Colonic mucosa (tissue), 4 donors: Measurements from ENCODE around the gene FHIP2A. TPM values are rescaled to one million over a fixed set of nuclear protein-coding genes. Genes with fewer than 3 reads are reported as not detected.
"Not testable (repeated sequence)": the region's sequence is repeated elsewhere in the genome, so short reads cannot be mapped to it uniquely, and the experiment has no call there.

ENCODE experiments used
- DNase-seq: peaks from one replicate; pipeline ENCODE4 v3.0.0-alpha.2; 2020
- H3K27ac ChIP-seq: fragments of 200-600 bp; one replicate; pipeline ENCODE4 v1.8.0; 2021
- H3K27me3 ChIP-seq: fragments of 200-600 bp; one replicate; pipeline ENCODE4 v1.8.0; 2021
- H3K36me3 ChIP-seq: fragments of 200-600 bp; one replicate; pipeline ENCODE4 v1.8.0; 2021
- H3K4me1 ChIP-seq: fragments of 200-600 bp; one replicate; pipeline ENCODE4 v1.8.0; 2021; ENCODE audit warnings: mild to moderate bottlenecking
- H3K4me3 ChIP-seq: fragments of 200-600 bp; one replicate; pipeline ENCODE4 v1.8.0; 2021
- H3K9ac ChIP-seq, 2 donors: one replicate each; pipeline ENCODE4 v1.7.0; 2013; ENCODE audit warnings: control low read depth in 2 of 2, low read depth in 2 of 2, low read length in 2 of 2
- H3K9me3 ChIP-seq: fragments of 200-600 bp; one replicate; pipeline ENCODE4 v1.8.0; 2021
- intact Hi-C: fragments of 100-400 bp; cut with DNase I; formaldehyde crosslinking; loops from one replicate; pipeline ENCODE4 v1.14.1; 2022
- total RNA-seq, 2 donors: library from RNA; stranded (reverse); fragmentation: NEBNext Ultra II Directional in 1 of 2; extraction: Animal tissue kit (Norgen Biotek cat#: 25700) in 1 of 2; gene quantifications; one replicate each; pipeline ENCODE4 v1.2.1, GENCODE V29; 2021
- TF ChIP-seq, protein P1 (sequence below): fragments of 200-600 bp; IDR thresholded peaks from one replicate; pipeline ENCODE4 v1.8.0; 2022; ENCODE audit warnings: antibody characterized with exemption, mild to moderate bottlenecking
- donor health status: healthy.
- donor health status: DM: no; HTN: no; CAD: no.
- donor health status: DM: no; HTN: no; CAD: no.

The FHIP2A gene, protein sequence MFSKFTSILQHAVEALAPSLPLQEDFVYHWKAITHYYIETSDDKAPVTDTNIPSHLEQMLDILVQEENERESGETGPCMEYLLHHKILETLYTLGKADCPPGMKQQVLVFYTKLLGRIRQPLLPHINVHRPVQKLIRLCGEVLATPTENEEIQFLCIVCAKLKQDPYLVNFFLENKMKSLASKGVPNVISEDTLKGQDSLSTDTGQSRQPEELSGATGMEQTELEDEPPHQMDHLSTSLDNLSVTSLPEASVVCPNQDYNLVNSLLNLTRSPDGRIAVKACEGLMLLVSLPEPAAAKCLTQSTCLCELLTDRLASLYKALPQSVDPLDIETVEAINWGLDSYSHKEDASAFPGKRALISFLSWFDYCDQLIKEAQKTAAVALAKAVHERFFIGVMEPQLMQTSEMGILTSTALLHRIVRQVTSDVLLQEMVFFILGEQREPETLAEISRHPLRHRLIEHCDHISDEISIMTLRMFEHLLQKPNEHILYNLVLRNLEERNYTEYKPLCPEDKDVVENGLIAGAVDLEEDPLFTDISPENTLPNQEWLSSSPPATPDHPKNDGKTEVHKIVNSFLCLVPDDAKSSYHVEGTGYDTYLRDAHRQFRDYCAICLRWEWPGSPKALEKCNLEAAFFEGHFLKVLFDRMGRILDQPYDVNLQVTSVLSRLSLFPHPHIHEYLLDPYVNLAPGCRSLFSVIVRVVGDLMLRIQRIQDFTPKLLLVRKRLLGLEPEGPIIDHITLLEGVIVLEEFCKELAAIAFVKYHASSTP
- total RNA-seq: 10 to 100 TPM; 11.3 to 16.6 TPM

DNA sequence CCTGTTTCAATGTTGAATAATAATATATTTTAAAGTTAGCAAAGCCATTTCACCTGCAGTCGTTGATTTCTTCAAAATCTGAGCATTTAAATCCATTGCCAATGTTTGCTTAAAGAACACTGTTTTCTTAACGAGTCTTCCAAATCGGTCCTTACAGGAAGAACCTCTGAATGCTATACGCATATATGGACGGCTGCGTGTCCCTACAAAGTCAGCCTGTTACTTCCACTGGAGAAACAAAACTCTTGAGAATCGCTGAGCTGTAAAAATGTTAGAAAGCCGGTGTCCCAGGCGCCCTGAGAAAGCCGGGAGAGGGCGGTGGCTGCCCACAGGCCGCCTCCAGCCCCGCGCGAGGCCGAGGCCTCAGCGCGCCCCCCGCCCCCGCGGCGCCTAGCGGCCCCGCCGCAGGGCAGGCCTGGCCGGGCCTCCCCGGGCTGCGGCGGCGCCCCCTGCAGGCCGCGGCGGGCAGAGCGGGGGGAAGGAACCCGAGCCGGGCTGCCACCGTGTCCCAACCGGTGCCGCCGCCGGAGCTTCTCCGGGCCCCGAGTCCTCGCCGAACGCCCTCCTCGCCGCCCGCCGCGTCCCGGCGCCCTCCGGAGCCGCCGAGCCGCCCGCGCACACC, at the start of gene FHIP2A:
FHIP2A (plus strand) TSS at position 488 of the 622 bp plus-strand sequence. CDS start 299 bp downstream, outside the sequence.
- Histone ChIP-seq H3K27ac (peak within 1 kb of the TSS; percentile 95), H3K27me3 (no peaks in the 10 kb centered on the region), H3K4me1 (no peaks in the 10 kb centered on the region), H3K4me3 (peak within 1 kb of the TSS; percentile 87), H3K9ac (peak within 1 kb of the TSS; percentile 88 to 96), H3K36me3 (no peaks in the 10 kb centered on the region), H3K9me3 (no peaks in the 10 kb centered on the region)
- intact Hi-C loops: no loop called here
- TF ChIP-seq, protein P1, sequence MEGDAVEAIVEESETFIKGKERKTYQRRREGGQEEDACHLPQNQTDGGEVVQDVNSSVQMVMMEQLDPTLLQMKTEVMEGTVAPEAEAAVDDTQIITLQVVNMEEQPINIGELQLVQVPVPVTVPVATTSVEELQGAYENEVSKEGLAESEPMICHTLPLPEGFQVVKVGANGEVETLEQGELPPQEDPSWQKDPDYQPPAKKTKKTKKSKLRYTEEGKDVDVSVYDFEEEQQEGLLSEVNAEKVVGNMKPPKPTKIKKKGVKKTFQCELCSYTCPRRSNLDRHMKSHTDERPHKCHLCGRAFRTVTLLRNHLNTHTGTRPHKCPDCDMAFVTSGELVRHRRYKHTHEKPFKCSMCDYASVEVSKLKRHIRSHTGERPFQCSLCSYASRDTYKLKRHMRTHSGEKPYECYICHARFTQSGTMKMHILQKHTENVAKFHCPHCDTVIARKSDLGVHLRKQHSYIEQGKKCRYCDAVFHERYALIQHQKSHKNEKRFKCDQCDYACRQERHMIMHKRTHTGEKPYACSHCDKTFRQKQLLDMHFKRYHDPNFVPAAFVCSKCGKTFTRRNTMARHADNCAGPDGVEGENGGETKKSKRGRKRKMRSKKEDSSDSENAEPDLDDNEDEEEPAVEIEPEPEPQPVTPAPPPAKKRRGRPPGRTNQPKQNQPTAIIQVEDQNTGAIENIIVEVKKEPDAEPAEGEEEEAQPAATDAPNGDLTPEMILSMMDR: peak; percentile 24
- peak; percentile 87 for DNase-seq

DNA sequence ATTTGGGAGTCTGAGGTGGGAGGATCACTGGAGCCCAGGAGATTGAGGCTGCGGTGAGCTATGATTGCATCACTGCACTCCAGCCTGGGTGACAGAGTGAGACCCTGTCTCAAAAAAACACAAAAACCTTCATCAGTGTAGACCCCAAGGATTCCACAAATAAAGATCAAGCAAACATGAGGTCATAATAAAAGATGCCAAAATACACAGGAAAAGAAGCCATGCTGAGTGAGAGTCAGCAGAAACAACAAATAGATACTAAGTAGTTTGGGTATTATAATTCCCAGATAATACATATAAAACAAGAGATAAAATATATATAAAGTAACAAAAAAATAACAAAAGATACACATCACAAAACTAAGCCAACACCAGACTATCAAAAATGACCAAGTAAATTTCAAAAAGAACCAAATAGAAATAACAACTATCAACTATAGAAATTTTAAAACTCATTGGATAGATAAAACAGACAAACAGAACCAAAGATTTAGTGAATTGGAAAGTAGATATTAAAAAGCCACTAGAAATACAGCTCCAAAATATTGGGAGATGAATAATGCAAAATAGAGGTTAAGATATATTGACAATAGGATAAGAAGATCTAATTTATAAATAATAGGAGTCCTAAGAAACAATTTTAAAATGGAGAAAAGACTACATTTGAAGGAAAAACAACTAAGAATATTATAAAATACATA, 48.9 kb upstream of the FHIP2A start:
- no peak overlapping the region for H3K9ac ChIP-seq
- TF ChIP-seq, protein P1: no peak
- no peak for DNase-seq
- no peak overlapping the region for H3K4me3 ChIP-seq
- no peaks in the 10 kb centered on the region for H3K9me3 ChIP-seq
- H3K27ac ChIP-seq: no peak overlapping the region
- H3K27me3 ChIP-seq: no peaks in the 10 kb centered on the region
- no peaks in the 10 kb centered on the region for H3K36me3 ChIP-seq
- intact Hi-C loops: no loop called here
- H3K4me1 ChIP-seq: no peaks in the 10 kb centered on the region

DNA sequence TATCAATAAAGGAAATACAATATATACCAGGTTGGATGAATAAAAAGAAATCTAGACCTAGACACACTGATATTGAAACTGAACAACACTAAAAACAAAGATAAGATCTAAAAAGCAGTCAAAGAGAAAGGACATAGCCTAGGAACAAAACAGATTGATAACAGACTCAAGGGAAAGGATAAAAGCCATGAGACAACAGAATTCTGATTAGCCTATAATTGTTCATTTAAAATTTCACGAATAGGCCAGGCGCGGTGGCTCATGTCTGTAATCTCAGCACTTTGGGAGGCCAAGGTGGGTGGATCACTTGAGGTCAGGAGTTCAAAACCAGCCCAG, 48.4 kb upstream of the FHIP2A start:
- no peak overlapping the region for H3K27ac ChIP-seq
- H3K4me3 ChIP-seq: no peak overlapping the region
- DNase-seq: no peak
- TF ChIP-seq, protein P1: no peak
- H3K36me3 ChIP-seq: no peaks in the 10 kb centered on the region
- intact Hi-C loops: no loop called here
- H3K27me3 ChIP-seq: no peaks in the 10 kb centered on the region
- no peaks in the 10 kb centered on the region for H3K4me1 ChIP-seq
- H3K9me3 ChIP-seq: no peaks in the 10 kb centered on the region
- no peak overlapping the region for H3K9ac ChIP-seq

DNA sequence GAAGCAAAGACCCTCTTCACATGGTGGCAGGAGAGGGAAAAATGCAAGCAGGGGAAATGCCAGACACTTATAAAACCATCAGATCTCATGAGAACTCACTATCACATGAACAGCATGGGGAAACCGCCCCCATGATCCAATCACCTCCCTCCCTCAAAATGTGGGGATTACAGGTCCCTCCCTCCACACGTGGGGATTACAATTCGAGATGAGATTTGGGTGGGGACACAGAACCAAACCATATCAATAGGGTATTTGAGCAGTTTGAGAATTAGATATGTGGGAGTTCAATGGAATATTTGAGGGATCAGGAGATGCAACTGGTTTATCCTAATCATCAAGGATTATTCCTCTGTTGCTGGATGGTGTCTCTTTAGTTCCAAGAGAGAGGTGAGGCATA, 46.5 kb upstream of the FHIP2A start:
- H3K36me3 ChIP-seq, DNase-seq, H3K27me3 ChIP-seq, H3K27ac ChIP-seq, intact Hi-C loops, H3K4me1 ChIP-seq, H3K4me3 ChIP-seq, H3K9ac ChIP-seq, H3K9me3 ChIP-seq: not testable (repeated sequence)

DNA sequence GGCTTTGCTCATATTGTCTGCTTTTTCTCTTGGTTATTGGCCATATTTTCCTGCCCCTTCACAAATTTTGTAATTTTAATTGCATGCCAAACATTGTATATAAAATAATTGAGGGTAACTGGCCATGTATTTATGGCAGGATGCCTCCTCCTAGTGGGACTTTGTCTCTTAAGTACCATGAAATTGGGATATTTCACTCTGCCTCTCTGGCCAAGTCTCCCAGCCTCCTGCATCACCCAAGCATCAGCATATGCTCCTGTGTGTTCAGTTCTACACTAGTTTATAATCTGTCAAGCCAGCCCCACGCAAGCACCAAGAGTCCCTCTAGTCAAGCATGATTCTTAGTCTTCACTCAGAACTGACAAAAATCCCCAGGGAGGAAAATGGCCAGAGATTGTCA, 44.2 kb upstream of the FHIP2A start:
- intact Hi-C loops: no loop called here
- Histone ChIP-seq H3K9ac (no peak overlapping the region), H3K4me1 (peaks cover 8% of the 10 kb centered on the region), H3K9me3 (no peaks in the 10 kb centered on the region), H3K27ac (no peak overlapping the region), H3K27me3 (no peaks in the 10 kb centered on the region), H3K4me3 (no peak overlapping the region), H3K36me3 (no peaks in the 10 kb centered on the region)
- no peak for DNase-seq
- TF ChIP-seq, protein P1: no peak
